MM.1S (cell line): ENCODE results near the gene LTBP1.

ENCODE experiments used
- DNase-seq: peaks from one replicate; pipeline ENCODE4 v3.0.0-alpha.2; 2015
- H2AFZ ChIP-seq: fragments of 300-600 bp; sonication (generic); 2 replicates; pipeline ENCODE4 v1.6.0; 2016; ENCODE audit warnings: antibody characterized with exemption, low read length
- H3F3A ChIP-seq: fragments of 300-600 bp; sonication (generic); 2 replicates; pipeline ENCODE4 v1.6.1; 2016; ENCODE audit warnings: mild to moderate bottlenecking, antibody characterized with exemption, low read length, moderate library complexity, mixed read lengths; ENCODE audit not compliant: insufficient read depth
- H3K27ac ChIP-seq: fragments of 300-600 bp; sonication (generic); 2 replicates; pipeline ENCODE4 v1.5.1; 2016; ENCODE audit warnings: mild to moderate bottlenecking, low read length
- H3K27me3 ChIP-seq: fragments of 300-600 bp; sonication (generic); replicated peaks from 2 replicates; pipeline ENCODE4 v1.6.0; 2016; ENCODE audit warnings: low read length; ENCODE audit not compliant: insufficient read depth
- H3K36me3 ChIP-seq: fragments of 300-600 bp; sonication (generic); replicated peaks from 2 replicates; pipeline ENCODE4 v1.6.1; 2016; ENCODE audit warnings: mild to moderate bottlenecking, low read length, mixed read lengths; ENCODE audit not compliant: insufficient read depth
- H3K4me1 ChIP-seq: fragments of 300-600 bp; sonication (generic); 2 replicates; pipeline ENCODE4 v1.6.1; 2016; ENCODE audit warnings: low read length, mixed read lengths
- H3K4me2 ChIP-seq: fragments of 300-600 bp; sonication (generic); 2 replicates; pipeline ENCODE4 v1.6.0; 2016; ENCODE audit warnings: low read depth, low read length
- H3K4me3 ChIP-seq: fragments of 300-600 bp; sonication (generic); 2 replicates; pipeline ENCODE4 v1.5.1; 2016; ENCODE audit warnings: low read length, mixed read lengths
- H3K79me2 ChIP-seq: fragments of 300-600 bp; sonication (generic); 2 replicates; pipeline ENCODE4 v1.6.1; 2016; ENCODE audit warnings: mixed run types, low read length, mixed read lengths
- H3K9ac ChIP-seq: fragments of 300-600 bp; sonication (generic); 2 replicates; pipeline ENCODE4 v1.6.1; 2016; ENCODE audit warnings: low read length, mixed read lengths
- H3K9me2 ChIP-seq: fragments of 300-600 bp; sonication (generic); replicated peaks from 2 replicates; pipeline ENCODE4 v1.6.1; 2016; ENCODE audit warnings: mild to moderate bottlenecking, low read length, mixed read lengths; ENCODE audit not compliant: insufficient read depth
- H3K9me3 ChIP-seq: fragments of 300-600 bp; sonication (generic); replicated peaks from 2 replicates; pipeline ENCODE4 v1.6.1; 2016; ENCODE audit warnings: mild to moderate bottlenecking, low read length, mixed read lengths; ENCODE audit not compliant: insufficient read depth
- H4K20me1 ChIP-seq: fragments of 300-600 bp; sonication (generic); 2 replicates; pipeline ENCODE4 v1.6.1; 2016; ENCODE audit warnings: mild to moderate bottlenecking, low read length, moderate library complexity, mixed read lengths; ENCODE audit not compliant: insufficient read depth
- EZH2 ChIP-seq: fragments of 300-600 bp; sonication (generic); optimal IDR thresholded peaks from 2 replicates; pipeline ENCODE3; 2017; ENCODE audit warnings: low read depth, mild to moderate bottlenecking, antibody characterized with exemption, low read length, mixed read lengths
- EZH2phosphoT487 ChIP-seq: fragments of 300-600 bp; sonication (generic); IDR thresholded peaks from 2 replicates; pipeline ENCODE4 v1.6.1; 2018; ENCODE audit warnings: antibody characterized with exemption, low read length
- TF ChIP-seq, protein P1 (sequence below): fragments of 300-600 bp; sonication (generic); IDR thresholded peaks from 2 replicates; pipeline ENCODE4 v1.5.1; 2016; ENCODE audit warnings: antibody characterized with exemption, low read length, mixed read lengths

The LTBP1 gene

DNA sequence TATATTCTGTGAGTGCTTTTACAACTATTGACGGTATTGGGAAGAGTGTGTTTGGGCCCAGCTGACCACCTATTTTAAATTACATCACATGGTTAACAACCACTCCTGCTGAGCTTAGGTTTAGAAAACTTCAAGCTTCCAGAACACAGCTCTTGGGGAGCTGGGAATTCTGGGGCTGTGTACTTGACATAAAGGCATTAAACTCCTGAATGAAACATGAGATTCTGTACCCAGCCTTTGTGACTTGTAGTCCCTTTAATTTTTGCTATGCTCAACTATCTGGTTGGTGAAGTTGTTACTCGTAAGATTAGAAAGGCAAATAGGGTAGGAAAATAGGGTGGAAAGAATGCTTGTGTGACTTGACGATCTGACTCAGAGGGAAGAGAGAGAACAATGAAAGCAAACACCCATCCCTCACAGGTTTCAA lies 66.9 kb downstream of the LTBP1 start:
- no peak overlapping the region for H3K9ac ChIP-seq
- DNase-seq: no peak

GRCh38 chr2:33014268-33014667 lies 67.5 kb downstream of the LTBP1 start:
- no peak for DNase-seq
- Histone ChIP-seq H3F3A (no peaks in the 10 kb centered on the region), H3K9me3 (no peaks in the 10 kb centered on the region), H3K36me3 (no peaks in the 10 kb centered on the region), H3K4me2 (no peak overlapping the region), H3K4me3 (no peak overlapping the region), H3K27ac (no peak overlapping the region), H3K27me3 (no peaks in the 10 kb centered on the region), H4K20me1 (no peaks in the 10 kb centered on the region), H2AFZ (no peak overlapping the region), H3K4me1 (no peaks in the 10 kb centered on the region), H3K79me2 (no peaks in the 10 kb centered on the region), H3K9me2 (no peaks in the 10 kb centered on the region), H3K9ac (no peak overlapping the region)
- TF ChIP-seq, protein P1, sequence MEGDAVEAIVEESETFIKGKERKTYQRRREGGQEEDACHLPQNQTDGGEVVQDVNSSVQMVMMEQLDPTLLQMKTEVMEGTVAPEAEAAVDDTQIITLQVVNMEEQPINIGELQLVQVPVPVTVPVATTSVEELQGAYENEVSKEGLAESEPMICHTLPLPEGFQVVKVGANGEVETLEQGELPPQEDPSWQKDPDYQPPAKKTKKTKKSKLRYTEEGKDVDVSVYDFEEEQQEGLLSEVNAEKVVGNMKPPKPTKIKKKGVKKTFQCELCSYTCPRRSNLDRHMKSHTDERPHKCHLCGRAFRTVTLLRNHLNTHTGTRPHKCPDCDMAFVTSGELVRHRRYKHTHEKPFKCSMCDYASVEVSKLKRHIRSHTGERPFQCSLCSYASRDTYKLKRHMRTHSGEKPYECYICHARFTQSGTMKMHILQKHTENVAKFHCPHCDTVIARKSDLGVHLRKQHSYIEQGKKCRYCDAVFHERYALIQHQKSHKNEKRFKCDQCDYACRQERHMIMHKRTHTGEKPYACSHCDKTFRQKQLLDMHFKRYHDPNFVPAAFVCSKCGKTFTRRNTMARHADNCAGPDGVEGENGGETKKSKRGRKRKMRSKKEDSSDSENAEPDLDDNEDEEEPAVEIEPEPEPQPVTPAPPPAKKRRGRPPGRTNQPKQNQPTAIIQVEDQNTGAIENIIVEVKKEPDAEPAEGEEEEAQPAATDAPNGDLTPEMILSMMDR: no peak
- TF ChIP-seq EZH2 (no peak), EZH2phosphoT487 (no peak)

More for the DNA sequence above, 66.9 kb downstream of the LTBP1 start:
- H3K79me2 ChIP-seq: no peaks in the 10 kb centered on the region
- H3K27me3 ChIP-seq: no peaks in the 10 kb centered on the region
- H3F3A ChIP-seq: no peaks in the 10 kb centered on the region
- no peaks in the 10 kb centered on the region for H4K20me1 ChIP-seq
- no peaks in the 10 kb centered on the region for H3K9me2 ChIP-seq
- no peak overlapping the region for H3K4me2 ChIP-seq
- no peak overlapping the region for H3K27ac ChIP-seq
- H3K4me3 ChIP-seq: no peak overlapping the region
- no peak for TF ChIP-seq EZH2phosphoT487
- H3K9me3 ChIP-seq: no peaks in the 10 kb centered on the region
- no peaks in the 10 kb centered on the region for H3K36me3 ChIP-seq
- no peak overlapping the region for H2AFZ ChIP-seq
- H3K4me1 ChIP-seq: no peaks in the 10 kb centered on the region

DNA sequence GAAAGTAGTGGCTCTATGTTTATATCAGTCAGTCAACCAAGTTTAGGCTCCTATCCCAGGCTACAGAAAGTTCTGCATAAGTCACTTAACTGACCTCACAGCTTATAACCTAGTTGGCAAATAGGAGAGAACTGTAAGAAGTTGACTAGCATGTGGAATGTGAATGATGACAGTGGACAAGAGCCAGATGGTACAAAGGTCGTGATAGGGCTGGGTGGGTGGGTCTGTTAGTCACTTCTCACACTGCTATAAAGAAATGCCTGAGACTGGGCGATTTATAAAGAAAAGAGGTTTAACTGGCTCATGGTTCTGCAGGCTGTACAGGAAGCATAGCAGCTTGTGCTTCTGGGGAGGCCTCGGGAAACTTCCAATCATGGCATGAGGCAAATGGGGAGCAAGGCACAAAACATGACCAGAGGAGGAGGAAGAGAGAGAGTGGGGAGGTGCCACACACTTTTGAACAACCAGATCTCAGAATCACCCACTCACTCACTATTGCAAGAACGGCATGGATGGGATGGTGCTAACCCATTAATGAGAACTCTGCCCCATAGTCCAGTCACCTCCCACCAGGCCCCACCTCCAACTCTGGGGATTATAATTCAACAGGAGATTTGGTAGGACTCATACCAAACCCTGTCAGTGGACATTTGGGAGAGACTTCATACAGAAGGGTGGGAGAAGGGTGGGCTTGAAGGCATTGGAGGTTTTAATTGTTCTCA lies 68.8 kb downstream of the LTBP1 start:
- Histone ChIP-seq H3K79me2 (no peaks in the 10 kb centered on the region), H3K4me3 (no peak overlapping the region), H3K9ac (no peak overlapping the region), H3K4me1 (no peaks in the 10 kb centered on the region), H3K27ac (no peak overlapping the region), H3F3A (no peaks in the 10 kb centered on the region), H2AFZ (no peak overlapping the region), H3K27me3 (no peaks in the 10 kb centered on the region), H3K9me3 (no peaks in the 10 kb centered on the region), H3K4me2 (no peak overlapping the region), H3K36me3 (no peaks in the 10 kb centered on the region), H3K9me2 (no peaks in the 10 kb centered on the region), H4K20me1 (no peaks in the 10 kb centered on the region)
- no peak for DNase-seq
- TF ChIP-seq EZH2phosphoT487 (no peak), EZH2 (no peak)
- TF ChIP-seq, protein P1: no peak

DNA sequence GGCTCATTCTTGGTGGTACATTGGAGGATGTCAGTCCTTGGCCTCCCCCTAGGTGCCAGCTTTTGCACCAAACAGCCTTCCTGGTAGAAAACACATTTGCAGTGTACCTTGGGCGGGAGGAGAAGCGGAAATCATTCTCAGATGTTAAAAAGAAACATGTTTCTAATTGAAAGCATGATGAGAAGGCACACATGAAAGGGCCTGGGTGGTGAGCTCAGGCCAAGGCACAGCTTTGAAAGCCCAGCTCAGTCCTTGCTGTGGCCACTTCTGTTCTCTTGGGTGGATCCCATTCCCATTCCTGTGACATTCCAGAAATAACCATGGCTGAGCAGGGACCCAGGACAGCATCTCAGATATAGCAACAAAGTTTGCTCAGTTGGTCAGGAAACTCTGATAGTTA lies 71.5 kb downstream of the LTBP1 start:
- no peak for TF ChIP-seq EZH2phosphoT487
- TF ChIP-seq, protein P1: no peak
- TF ChIP-seq EZH2: no peak
- no peaks in the 10 kb centered on the region for H3F3A ChIP-seq
- H3K9me3 ChIP-seq: no peaks in the 10 kb centered on the region
- H3K27ac ChIP-seq: no peak overlapping the region
- no peaks in the 10 kb centered on the region for H3K9me2 ChIP-seq
- DNase-seq: no peak
- H3K27me3 ChIP-seq: no peaks in the 10 kb centered on the region
- H3K4me1 ChIP-seq: no peaks in the 10 kb centered on the region
- no peaks in the 10 kb centered on the region for H4K20me1 ChIP-seq
- no peak overlapping the region for H3K4me3 ChIP-seq
- no peak overlapping the region for H2AFZ ChIP-seq
- no peak overlapping the region for H3K4me2 ChIP-seq
- H3K9ac ChIP-seq: no peak overlapping the region
- H3K36me3 ChIP-seq: no peaks in the 10 kb centered on the region
- H3K79me2 ChIP-seq: no peaks in the 10 kb centered on the region
